Right cardiac atrium (tissue), 5 donors: Measurements from ENCODE around the gene CDK10. TPM values are rescaled to one million over a fixed set of nuclear protein-coding genes. Genes with fewer than 3 reads are reported as not detected.
A peak's percentile ranks its signal among the peaks of the same experiment; 100 is the strongest.

Experiments used
- ATAC-seq, 2 donors: fragments of 200-7000 bp; cut with Tn5 transposase; one replicate each; pipeline versions ENCODE4 v1.8.0 to v1.9.1; 2020; ENCODE audit warnings: moderate library complexity in 2 of 2, mild to moderate bottlenecking in 1 of 2
- DNase-seq, 3 donors: peaks; one replicate each; pipeline ENCODE4 v3.0.0-alpha.2; 2020
- H3K27ac ChIP-seq: one replicate; pipeline ENCODE4 v1.5.1; 2013; ENCODE audit warnings: mild to moderate bottlenecking, low read length, control low read depth, moderate library complexity
- H3K27me3 ChIP-seq: one replicate; pipeline ENCODE4 v1.6.1; 2013; ENCODE audit not compliant: control insufficient read depth, insufficient read depth
- H3K4me1 ChIP-seq: one replicate; pipeline ENCODE4 v1.6.1; 2013; ENCODE audit warnings: low read length; ENCODE audit not compliant: control insufficient read depth, insufficient read depth
- H3K4me3 ChIP-seq: one replicate; pipeline ENCODE4 v1.5.1; 2013; ENCODE audit warnings: low read length, control low read depth
- H3K9me3 ChIP-seq: one replicate; pipeline ENCODE4 v1.6.1; 2013; ENCODE audit warnings: low read length; ENCODE audit not compliant: control insufficient read depth
- WGBS: extraction: QIAGEN DNeasy Blood & Tissue Kit; methylation state at CpG from one replicate; pipeline ENCODE4 v1.1.7; 2013; 5-methylcytosine and 5-hydroxymethylcytosine counted together
- intact Hi-C, 4 donors: fragments of 100-400 bp; cut with DNase I; formaldehyde crosslinking; loops; one replicate each; pipeline versions ENCODE4 v1.11.0 to v1.14.0; 2022 to 2023
- polyA plus RNA-seq: library from polyadenylated mRNA; stranded (reverse); fragments of 200-250 nt; gene quantifications from one replicate; pipeline ENCODE4 v1.2.3, GENCODE V29; 2013
- total RNA-seq, 4 donors: library from RNA; stranded (reverse); fragmentation: NEBNext Ultra II Directional; extraction: Animal tissue kit (Norgen Biotek cat#: 25700); gene quantifications; one replicate each; pipeline ENCODE4 v1.2.1, GENCODE V29; 2021
- donor health status: healthy with polysubstance abuse.
- donor health status: DM: no; HTN: yes; CAD: no.
- donor health status: DM: no; HTN: no; CAD: no.
- donor health status: DM: no; HTN: yes; CAD: no; lungs with severe emphysema.
- donor health status: DM: yes; HTN: yes; CAD: no.

CDK10 gene
- total and polyA plus RNA-seq, 5 donors = 21.4 to 29.7 (median 26.2) TPM

DNA sequence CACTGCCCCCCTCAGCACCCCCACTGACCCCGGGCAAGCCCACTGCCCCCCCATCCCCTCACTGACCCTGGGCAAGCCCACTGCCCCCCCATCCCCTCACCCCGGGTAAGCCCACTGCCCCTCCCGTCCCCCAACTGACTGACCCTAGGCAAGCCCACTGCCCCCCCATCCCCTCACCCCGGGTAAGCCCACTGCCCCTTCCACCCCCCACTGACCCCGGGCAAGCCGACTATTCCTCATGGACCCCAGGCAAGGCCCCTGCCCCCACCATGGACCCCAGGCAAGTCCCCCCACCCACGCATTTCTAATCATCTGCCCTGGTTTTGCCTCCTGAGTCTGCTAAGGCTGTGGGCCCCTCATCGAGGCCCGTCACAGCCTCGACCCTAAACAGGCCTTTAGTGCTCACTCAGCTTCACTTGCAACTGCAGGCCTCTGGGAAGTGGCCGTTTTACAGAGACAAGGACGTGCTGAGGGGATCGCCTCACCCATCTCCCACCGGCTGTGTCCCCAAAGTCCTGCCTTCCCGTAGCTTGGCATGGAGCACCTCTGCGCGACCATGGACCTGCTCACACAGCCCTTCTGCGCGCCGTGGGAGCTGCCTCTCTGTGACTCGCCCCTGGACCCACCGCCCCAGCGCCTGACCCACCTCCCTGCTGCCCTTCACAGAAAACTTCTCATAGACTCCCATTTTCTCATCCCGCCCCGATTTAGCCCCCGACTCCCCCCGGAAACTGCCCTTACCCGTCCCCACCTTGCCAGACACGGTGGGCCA lies 30.6 kb downstream of the CDK10 start:
- ATAC-seq (no peak), DNase-seq (peak in 1 of 3 donors; percentile 56)
- no peak overlapping the region for H3K4me3 ChIP-seq
- no peaks in the 10 kb centered on the region for H3K9me3 ChIP-seq
- intact Hi-C loops = no loop called here
- H3K27ac ChIP-seq = no peak overlapping the region
- WGBS = 87% methylated on average over 29 of the region's 29 CpGs
- no peaks in the 10 kb centered on the region for H3K27me3 ChIP-seq
- H3K4me1 ChIP-seq = peaks cover 3% of the 10 kb centered on the region

DNA sequence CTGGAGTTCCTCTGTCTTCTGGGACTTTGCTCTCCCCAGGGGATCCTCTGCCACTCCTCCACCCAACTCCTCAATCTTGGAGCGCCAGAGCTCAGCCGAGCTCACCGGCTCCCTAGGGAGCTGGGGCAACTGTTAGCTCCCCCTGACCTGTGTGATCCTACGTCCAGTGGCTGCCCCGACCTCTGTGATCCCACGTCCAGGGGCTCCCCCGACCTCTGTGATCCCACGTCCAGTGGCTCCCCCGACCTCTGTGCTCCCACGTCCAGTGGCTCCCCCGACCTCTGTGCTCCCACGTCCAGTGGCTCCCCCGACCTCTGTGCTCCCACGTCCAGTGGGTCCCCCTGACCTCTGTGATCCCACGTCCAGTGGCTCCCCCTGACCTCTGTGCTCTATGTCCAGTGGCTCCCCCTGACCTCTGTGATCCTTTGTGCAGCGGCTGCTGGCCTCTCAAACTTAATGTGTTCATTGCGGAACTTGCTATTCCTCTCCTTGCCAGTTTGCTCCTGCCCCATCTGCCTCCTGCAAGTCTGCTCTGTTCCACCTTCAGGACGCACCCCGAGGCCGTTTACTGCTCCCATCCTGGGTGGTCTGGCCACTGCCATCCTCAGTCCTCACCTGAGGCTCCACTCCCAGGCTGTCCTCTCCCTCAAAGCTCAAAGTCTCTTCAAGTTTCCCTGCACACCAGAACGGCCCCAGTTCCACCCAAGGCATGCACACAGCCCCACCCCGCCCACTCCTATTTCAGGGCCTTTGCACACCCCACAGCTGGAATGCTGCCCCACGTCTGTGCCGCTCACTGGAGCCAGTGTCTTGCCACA lies 31.4 kb downstream of the CDK10 start:
- H3K4me1 ChIP-seq = peaks cover 8% of the 10 kb centered on the region
- DNase-seq (no peak), ATAC-seq (no peak)
- H3K4me3 ChIP-seq = no peak overlapping the region
- H3K9me3 ChIP-seq = no peaks in the 10 kb centered on the region
- intact Hi-C loops = no loop called here
- WGBS = 86% methylated on average over 24 of the region's 24 CpGs
- no peaks in the 10 kb centered on the region for H3K27me3 ChIP-seq
- H3K27ac ChIP-seq = no peak overlapping the region

DNA sequence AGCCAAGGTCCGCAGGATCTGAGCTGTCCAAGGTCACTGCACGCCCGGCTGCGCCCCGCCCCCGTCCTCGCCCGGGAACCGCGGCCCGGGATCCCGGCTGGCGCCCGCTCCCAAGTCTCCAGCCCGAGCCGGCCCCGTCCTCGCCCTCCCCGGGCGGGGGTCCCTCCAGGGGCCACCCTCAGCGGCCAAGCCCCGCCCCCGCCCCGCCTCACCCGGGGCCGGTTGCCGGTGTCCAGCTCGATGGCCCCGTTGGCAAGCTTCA lies 34.0 kb downstream of the CDK10 start:
- DNase-seq (peak in 1 of 3 donors; percentile 85), ATAC-seq (peak; percentile 7 to 30)
- peak overlapping the region; percentile 94 for H3K4me3 ChIP-seq
- H3K9me3 ChIP-seq = no peaks in the 10 kb centered on the region
- peak overlapping the region; percentile 95 for H3K27ac ChIP-seq
- H3K27me3 ChIP-seq = no peaks in the 10 kb centered on the region
- intact Hi-C loops = no loop called here
- peaks cover 14% of the 10 kb centered on the region for H3K4me1 ChIP-seq
- WGBS = under 1% methylated on average over 29 of the region's 29 CpGs

DNA sequence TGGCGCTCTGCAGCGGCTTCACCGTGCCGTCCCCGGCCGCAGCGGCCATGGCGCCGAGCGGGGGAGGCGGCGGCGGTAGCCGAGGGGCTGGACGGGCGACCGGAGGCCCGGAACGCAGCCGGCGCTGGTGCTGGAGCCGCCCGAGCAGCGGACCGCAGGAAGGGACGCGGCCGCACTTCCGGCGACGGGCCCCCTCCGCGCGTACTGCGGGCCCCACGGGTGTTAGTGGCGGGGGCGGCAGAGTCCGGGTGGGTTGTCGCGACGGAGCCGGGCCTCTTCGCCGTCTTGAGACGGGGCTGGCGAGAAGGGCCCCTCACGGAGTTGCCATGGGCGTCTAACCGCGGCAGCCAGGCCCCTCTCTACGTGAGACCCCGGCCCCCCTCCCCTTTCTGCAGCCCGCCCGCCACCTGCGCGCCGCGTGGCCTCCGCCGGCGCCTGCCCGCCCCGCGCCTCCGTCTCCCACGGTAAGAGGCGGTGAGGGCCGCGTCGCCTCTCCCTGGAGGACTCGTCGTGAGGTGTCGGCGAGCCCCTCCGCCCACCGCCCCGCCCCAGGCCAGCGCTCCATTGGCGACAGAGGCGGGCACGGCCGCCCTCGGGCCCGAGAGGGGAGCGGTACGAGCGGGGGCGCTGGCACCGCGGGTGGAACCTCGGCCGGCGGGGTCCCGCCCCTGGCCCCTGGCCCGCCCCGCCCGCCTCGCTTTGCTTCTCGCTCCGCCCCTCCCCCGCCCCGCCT lies 34.5 kb downstream of the CDK10 start, which contains the start of the genes VPS9D1 and ZNF276:
TSS of gene VPS9D1 (minus strand) at position 86 of the 733 bp plus-strand sequence. CDS start at position 49, 37 bp downstream.
TSS of gene ZNF276 (plus strand) at position 725 of the 733 bp plus-strand sequence. CDS start 104 bp downstream, outside the sequence.
- peak within 1 kb of the TSS; percentile 94 for H3K4me3 ChIP-seq
- peak; percentile 90 to 96 (median 94) for DNase-seq
- H3K9me3 ChIP-seq = no peaks in the 10 kb centered on the region
- peaks cover 14% of the 10 kb centered on the region for H3K4me1 ChIP-seq
- under 1% methylated on average over 103 of the region's 103 CpGs for WGBS
- peak; percentile 76 to 84 for ATAC-seq
- intact Hi-C loops = no loop called here
- peak within 1 kb of the TSS; percentile 95 for H3K27ac ChIP-seq
- H3K27me3 ChIP-seq = no peaks in the 10 kb centered on the region

DNA sequence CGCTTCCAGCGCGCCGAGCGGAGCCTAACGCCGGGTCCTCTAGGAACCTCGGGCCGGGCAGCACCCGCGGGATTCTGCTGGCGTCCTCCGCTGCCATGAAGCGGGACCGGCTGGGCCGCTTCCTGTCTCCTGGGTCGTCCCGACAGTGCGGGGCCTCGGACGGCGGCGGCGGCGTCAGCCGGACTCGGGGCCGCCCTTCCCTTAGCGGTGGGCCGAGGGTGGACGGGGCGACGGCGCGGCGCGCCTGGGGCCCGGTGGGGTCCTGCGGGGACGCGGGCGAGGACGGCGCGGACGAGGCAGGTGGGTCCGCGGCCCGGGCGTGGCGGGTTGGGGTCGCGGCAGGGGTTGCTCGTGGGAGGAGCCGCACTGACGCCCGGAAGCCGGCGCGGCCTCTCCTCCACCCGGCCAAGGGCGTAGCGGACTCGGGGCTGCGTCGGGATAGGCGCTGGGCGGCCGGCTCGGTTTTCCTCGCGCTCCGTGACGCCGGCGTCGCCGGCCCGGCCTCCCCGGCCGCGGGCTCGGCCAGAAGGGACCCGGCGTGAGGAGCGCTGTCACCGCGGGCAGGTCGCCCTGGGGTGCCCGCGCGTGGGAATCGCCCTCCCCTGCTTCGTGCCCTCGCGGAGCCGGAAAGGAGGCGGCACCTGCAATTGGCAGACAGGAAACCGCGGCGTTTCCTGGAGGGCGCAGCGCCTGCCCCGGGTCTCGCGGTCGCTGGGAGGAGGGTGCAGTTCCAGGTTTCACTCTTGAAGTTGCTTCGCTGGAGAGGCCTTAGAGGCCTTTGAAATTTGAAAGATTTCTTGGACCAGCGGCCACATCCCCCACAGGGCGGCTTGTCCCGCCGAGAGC lies 35.3 kb downstream of the CDK10 start:
- H3K9me3 ChIP-seq = no peaks in the 10 kb centered on the region
- intact Hi-C loops = no loop called here
- DNase-seq (peak; percentile 63 to 89 (median 86)), ATAC-seq (peak; percentile 20 to 27)
- H3K27me3 ChIP-seq = no peaks in the 10 kb centered on the region
- under 1% methylated on average over 111 of the region's 112 CpGs for WGBS
- H3K4me1 ChIP-seq = peaks cover 14% of the 10 kb centered on the region
- H3K27ac ChIP-seq = peak overlapping the region; percentile 76
- peak overlapping the region; percentile 94 for H3K4me3 ChIP-seq

DNA sequence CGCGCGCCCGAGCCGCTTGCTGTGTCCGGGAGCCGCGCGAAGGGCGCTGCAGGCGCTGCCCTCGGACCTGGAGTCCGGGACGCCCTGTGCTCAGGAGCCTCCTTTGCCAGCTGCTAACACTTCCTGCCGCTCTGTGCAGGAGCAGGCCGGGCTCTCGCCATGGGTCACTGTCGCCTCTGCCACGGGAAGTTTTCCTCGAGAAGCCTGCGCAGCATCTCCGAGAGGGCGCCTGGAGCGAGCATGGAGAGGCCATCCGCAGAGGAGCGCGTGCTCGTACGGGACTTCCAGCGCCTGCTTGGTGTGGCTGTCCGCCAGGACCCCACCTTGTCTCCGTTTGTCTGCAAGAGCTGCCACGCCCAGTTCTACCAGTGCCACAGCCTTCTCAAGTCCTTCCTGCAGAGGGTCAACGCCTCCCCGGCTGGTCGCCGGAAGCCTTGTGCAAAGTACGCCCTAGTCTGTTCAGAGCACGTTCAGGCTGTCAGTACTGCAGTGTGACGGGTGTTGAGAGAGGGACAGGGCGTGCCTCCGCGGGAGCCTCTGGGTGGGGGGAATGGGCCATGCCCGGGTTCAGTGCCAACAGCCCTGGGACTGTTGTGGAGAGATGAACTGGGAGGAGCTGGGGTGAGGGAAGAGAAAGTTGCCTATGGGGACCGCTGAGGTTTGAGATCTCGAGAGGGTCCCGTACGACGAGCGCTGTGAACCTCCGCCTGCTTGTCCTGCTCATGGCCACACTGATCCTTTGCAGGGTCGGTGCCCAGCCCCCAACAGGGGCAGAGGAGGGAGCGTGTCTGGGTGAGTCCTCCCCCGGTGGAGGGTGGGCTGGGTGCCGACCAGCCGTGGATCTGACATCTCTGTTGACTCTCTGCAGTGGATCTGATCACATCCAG lies 36.1 kb downstream of the CDK10 start:
- H3K27me3 ChIP-seq = no peaks in the 10 kb centered on the region
- H3K9me3 ChIP-seq = no peaks in the 10 kb centered on the region
- 26% methylated on average over 56 of the region's 56 CpGs for WGBS
- DNase-seq = peak; percentile 90 to 94 (median 92)
- peak; percentile 63 to 84 for ATAC-seq
- H3K27ac ChIP-seq = peak overlapping the region; percentile 76
- H3K4me1 ChIP-seq = peaks cover 14% of the 10 kb centered on the region
- peak overlapping the region; percentile 94 for H3K4me3 ChIP-seq
- intact Hi-C loops = no loop called here

DNA sequence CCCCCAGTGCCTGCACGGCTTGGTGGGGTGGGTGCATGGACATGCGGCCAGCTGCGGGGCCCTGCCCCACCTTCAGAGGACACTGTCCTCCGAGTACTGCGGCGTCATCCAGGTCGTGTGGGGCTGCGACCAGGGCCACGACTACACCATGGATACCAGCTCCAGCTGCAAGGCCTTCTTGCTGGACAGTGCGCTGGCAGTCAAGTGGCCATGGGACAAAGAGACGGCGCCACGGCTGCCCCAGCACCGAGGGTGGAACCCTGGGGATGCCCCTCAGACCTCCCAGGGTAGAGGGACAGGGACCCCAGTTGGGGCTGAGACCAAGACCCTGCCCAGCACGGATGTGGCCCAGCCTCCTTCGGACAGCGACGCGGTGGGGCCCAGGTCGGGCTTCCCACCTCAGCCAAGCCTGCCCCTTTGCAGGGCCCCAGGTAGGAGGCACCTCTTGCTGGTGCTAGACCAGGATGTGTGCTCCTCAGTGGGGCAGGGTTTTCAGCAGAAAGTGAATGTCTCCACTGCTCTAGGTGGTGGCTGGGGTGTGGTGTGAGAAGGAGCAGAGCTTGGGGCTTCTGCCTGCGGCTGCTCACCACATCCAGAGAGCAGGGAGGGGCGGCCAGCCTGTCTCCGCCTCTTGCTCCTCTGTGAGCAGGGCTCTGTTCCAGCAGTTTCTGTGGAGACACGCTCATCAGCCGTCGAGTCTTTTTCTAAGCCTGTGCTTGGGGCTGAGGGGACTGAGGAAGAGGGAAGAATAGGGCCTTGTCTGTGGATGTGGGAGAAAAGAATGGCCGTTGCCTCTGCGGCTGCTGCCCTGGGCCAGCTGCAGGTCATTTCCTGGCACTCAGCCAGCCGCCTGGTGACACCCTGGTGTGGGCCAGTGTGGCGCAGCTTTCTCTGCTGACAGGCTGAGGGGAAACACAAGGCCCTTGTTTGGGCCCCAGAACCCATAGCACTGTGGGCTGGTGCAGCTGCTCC lies 37.1 kb downstream of the CDK10 start:
- Histone ChIP-seq H3K4me3 (no peak overlapping the region), H3K27ac (peak overlapping the region; percentile 40), H3K4me1 (peaks cover 14% of the 10 kb centered on the region), H3K9me3 (no peaks in the 10 kb centered on the region), H3K27me3 (no peaks in the 10 kb centered on the region)
- intact Hi-C loops = no loop called here
- ATAC-seq (no peak), DNase-seq (peak; percentile 60 to 85 (median 79))
- WGBS = 68% methylated on average over 30 of the region's 30 CpGs

DNA sequence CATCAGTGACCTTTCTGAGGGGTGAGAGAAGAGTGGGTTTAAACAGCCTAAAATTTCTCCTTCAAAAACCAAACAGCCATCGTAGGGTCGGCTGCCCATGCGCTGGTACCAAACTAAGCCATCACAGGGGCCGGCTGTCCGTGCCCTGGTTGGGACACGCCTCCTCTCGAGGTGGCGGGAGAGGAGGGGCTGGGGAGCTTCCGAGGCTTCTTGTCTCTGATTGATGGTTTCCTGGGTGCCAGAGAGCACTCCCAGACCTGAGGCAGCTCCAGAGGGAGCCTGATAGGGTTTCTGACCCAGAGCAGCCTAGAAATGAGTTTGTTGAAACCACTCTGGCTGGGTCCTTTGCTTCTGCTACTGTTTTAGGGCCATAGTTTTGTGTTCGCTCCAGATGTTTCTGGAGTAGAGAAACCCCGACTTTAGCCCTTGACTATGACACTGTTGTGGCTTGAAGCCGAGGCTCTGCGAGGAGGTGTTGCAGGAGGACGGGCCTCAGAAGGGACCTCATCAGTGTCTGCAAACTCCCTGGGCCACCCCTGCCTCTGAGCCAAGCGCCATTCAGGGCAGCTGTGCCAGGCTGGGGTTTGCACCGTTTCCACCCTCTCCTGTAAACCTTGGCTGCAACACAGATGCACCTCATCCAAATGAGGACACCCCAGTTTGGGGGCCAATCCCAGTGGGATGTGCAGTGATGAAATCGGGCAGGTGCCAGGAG lies 41.1 kb downstream of the CDK10 start:
- no peak for ATAC-seq
- peaks cover 9% of the 10 kb centered on the region for H3K4me1 ChIP-seq
- WGBS = 72% methylated on average over 17 of the region's 17 CpGs
- intact Hi-C loops = no loop called here
- no peaks in the 10 kb centered on the region for H3K27me3 ChIP-seq
- H3K4me3 ChIP-seq = no peak overlapping the region
- no peaks in the 10 kb centered on the region for H3K9me3 ChIP-seq
- DNase-seq = no peak
- H3K27ac ChIP-seq = no peak overlapping the region
